Brain microvascular endothelial cell (primary cell): Measurements from ENCODE around the gene FAM8A1.

ENCODE experiments used
- DNase-seq: peaks from one replicate; pipeline ENCODE4 v3.0.0-alpha.2; 2020
- H3K27ac ChIP-seq: fragments of 250-450 bp; sonication (Bioruptor Pico); 2 replicates; pipeline ENCODE4 v1.5.1; 2020; ENCODE audit warnings: mild to moderate bottlenecking, moderate library complexity
- H3K27me3 ChIP-seq: fragments of 250-450 bp; sonication (Bioruptor Pico); replicated peaks from 2 replicates; pipeline ENCODE4 v1.5.1; 2020; ENCODE audit warnings: mild to moderate bottlenecking
- H3K36me3 ChIP-seq: fragments of 250-450 bp; sonication (Bioruptor Pico); replicated peaks from 2 replicates; pipeline ENCODE4 v1.5.1; 2020; ENCODE audit warnings: mild to moderate bottlenecking
- H3K4me3 ChIP-seq: 2 replicates; pipeline ENCODE4 v1.5.1; 2011; ENCODE audit warnings: low read depth, mild to moderate bottlenecking, control low read depth, low read length, moderate library complexity
- CTCF ChIP-seq: IDR thresholded peaks from 2 replicates; pipeline ENCODE4 v1.5.1; 2011; ENCODE audit warnings: low read depth, mild to moderate bottlenecking, moderate library complexity, low read length, control low read depth, inconsistent platforms; ENCODE audit errors: missing control alignments
- in situ Hi-C: cut with HindIII; loops from 2 replicates; pipeline ENCODE4 v1.10.0; 2017; ENCODE audit warnings: low sequenced_read_pairs, low pct_ligation_motif_present

FAM8A1 gene

GRCh38 chr6:17633465-17634188 lies 33.5 kb downstream of the FAM8A1 start:
- Histone ChIP-seq H3K27ac (no peak overlapping the region), H3K36me3 (peaks cover 33% of the 10 kb centered on the region), H3K4me3 (no peak overlapping the region), H3K27me3 (no peaks in the 10 kb centered on the region)
- in situ Hi-C loops, result no loop called here
- no peak for DNase-seq
- no peak for TF ChIP-seq CTCF

- Histone ChIP-seq H3K4me3 (no peak overlapping the region), H3K27me3 (no peaks in the 10 kb centered on the region), H3K36me3 (peaks cover 28% of the 10 kb centered on the region), H3K27ac (no peak overlapping the region)
- in situ Hi-C loops, result no loop called here
- no peak for DNase-seq
- no peak for TF ChIP-seq CTCF
Observed at GRCh38 chr6:17635568-17635967, 35.5 kb downstream of the FAM8A1 start.

- no peak for DNase-seq
- Histone ChIP-seq H3K27ac (no peak overlapping the region), H3K36me3 (peaks cover 31% of the 10 kb centered on the region), H3K4me3 (no peak overlapping the region), H3K27me3 (no peaks in the 10 kb centered on the region)
- no peak for TF ChIP-seq CTCF
- in situ Hi-C loops, result no loop called here
Observed at GRCh38 chr6:17638212-17638715, 38.2 kb downstream of the FAM8A1 start.

- DNase-seq, result no peak
- in situ Hi-C loops, result no loop called here
- no peaks in the 10 kb centered on the region for H3K27me3 ChIP-seq
- H3K4me3 ChIP-seq, result no peak overlapping the region
- H3K27ac ChIP-seq, result no peak overlapping the region
- H3K36me3 ChIP-seq, result peaks cover 43% of the 10 kb centered on the region
- TF ChIP-seq CTCF, result no peak
Observed at GRCh38 chr6:17640477-17640917, 40.4 kb downstream of the FAM8A1 start.

- Histone ChIP-seq H3K27ac (no peak overlapping the region), H3K4me3 (no peak overlapping the region), H3K36me3 (peaks cover 46% of the 10 kb centered on the region), H3K27me3 (no peaks in the 10 kb centered on the region)
- DNase-seq, result no peak
- no peak for TF ChIP-seq CTCF
- in situ Hi-C loops, result no loop called here
Observed at GRCh38 chr6:17648745-17649144, 48.6 kb downstream of the FAM8A1 start.
